ENCODE data around the gene RYR1.

DNA sequence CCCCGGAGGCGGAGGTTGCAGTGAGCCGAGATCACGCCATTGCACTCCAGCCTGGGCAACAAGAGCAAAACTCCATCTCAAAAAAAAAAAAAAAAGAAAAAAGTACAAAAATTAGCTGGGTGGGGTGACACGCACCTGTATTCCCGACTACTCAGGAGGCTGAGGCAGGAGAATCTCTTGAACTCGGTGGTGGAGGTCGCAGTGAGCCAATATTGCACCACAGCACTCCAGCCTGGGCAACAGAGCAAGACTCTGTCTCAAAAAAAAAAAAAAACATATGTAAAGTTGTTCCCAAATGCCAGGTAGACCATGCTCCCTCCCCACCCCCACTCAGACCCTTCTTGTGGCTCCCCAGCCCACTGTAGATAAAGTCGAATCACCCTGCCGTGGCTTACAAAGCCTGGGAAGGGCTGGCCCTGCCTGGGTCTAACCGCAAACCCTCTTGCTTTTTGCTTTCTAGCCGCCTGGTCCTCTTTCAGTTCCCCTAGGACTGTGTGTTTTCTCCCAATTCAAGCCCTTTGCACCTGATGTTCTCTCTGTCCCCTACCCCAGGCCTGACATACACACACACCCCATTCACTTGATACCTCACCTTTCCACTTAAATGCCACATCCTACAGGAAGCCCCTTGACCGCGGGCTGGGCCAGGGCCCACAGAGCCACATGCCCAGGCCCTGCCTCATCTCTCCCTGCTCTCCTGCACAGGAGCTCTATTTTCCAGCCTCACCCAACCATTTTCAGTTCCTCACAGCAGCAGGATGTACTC, 149.9 kb downstream of the RYR1 start:
- TF ChIP-seq ZFP36 (IDR thresholded peaks at IDR 0.05; ENCODE audit: borderline replicate concordance, low read depth, low read length, partially characterized antibody), result no peak
- TF ChIP-seq NR2F6 (IDR thresholded peaks at IDR 0.05), result no peak
- no peak for TF ChIP-seq NR2F6 (CRISPR knock-in tag; IDR thresholded peaks at IDR 0.05)
- TF ChIP-seq NFYB (CRISPR knock-in tag; IDR thresholded peaks at IDR 0.05), result no peak
- TF ChIP-seq, protein P1, sequence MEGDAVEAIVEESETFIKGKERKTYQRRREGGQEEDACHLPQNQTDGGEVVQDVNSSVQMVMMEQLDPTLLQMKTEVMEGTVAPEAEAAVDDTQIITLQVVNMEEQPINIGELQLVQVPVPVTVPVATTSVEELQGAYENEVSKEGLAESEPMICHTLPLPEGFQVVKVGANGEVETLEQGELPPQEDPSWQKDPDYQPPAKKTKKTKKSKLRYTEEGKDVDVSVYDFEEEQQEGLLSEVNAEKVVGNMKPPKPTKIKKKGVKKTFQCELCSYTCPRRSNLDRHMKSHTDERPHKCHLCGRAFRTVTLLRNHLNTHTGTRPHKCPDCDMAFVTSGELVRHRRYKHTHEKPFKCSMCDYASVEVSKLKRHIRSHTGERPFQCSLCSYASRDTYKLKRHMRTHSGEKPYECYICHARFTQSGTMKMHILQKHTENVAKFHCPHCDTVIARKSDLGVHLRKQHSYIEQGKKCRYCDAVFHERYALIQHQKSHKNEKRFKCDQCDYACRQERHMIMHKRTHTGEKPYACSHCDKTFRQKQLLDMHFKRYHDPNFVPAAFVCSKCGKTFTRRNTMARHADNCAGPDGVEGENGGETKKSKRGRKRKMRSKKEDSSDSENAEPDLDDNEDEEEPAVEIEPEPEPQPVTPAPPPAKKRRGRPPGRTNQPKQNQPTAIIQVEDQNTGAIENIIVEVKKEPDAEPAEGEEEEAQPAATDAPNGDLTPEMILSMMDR (CRISPR knock-in tag; IDR thresholded peaks at IDR 0.05), result no peak
- no peak for TF ChIP-seq TCF7L2 (IDR thresholded peaks at IDR 0.05; ENCODE audit: low read depth, low read length)
- no peak for TF ChIP-seq RBM39 (IDR thresholded peaks at IDR 0.05; ENCODE audit: low read depth, low read length, poor library complexity, severe bottlenecking)
- TF ChIP-seq, protein P2, sequence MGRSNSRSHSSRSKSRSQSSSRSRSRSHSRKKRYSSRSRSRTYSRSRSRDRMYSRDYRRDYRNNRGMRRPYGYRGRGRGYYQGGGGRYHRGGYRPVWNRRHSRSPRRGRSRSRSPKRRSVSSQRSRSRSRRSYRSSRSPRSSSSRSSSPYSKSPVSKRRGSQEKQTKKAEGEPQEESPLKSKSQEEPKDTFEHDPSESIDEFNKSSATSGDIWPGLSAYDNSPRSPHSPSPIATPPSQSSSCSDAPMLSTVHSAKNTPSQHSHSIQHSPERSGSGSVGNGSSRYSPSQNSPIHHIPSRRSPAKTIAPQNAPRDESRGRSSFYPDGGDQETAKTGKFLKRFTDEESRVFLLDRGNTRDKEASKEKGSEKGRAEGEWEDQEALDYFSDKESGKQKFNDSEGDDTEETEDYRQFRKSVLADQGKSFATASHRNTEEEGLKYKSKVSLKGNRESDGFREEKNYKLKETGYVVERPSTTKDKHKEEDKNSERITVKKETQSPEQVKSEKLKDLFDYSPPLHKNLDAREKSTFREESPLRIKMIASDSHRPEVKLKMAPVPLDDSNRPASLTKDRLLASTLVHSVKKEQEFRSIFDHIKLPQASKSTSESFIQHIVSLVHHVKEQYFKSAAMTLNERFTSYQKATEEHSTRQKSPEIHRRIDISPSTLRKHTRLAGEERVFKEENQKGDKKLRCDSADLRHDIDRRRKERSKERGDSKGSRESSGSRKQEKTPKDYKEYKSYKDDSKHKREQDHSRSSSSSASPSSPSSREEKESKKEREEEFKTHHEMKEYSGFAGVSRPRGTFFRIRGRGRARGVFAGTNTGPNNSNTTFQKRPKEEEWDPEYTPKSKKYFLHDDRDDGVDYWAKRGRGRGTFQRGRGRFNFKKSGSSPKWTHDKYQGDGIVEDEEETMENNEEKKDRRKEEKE (IDR thresholded peaks at IDR 0.05), result no peak
- TF ChIP-seq, protein P3, sequence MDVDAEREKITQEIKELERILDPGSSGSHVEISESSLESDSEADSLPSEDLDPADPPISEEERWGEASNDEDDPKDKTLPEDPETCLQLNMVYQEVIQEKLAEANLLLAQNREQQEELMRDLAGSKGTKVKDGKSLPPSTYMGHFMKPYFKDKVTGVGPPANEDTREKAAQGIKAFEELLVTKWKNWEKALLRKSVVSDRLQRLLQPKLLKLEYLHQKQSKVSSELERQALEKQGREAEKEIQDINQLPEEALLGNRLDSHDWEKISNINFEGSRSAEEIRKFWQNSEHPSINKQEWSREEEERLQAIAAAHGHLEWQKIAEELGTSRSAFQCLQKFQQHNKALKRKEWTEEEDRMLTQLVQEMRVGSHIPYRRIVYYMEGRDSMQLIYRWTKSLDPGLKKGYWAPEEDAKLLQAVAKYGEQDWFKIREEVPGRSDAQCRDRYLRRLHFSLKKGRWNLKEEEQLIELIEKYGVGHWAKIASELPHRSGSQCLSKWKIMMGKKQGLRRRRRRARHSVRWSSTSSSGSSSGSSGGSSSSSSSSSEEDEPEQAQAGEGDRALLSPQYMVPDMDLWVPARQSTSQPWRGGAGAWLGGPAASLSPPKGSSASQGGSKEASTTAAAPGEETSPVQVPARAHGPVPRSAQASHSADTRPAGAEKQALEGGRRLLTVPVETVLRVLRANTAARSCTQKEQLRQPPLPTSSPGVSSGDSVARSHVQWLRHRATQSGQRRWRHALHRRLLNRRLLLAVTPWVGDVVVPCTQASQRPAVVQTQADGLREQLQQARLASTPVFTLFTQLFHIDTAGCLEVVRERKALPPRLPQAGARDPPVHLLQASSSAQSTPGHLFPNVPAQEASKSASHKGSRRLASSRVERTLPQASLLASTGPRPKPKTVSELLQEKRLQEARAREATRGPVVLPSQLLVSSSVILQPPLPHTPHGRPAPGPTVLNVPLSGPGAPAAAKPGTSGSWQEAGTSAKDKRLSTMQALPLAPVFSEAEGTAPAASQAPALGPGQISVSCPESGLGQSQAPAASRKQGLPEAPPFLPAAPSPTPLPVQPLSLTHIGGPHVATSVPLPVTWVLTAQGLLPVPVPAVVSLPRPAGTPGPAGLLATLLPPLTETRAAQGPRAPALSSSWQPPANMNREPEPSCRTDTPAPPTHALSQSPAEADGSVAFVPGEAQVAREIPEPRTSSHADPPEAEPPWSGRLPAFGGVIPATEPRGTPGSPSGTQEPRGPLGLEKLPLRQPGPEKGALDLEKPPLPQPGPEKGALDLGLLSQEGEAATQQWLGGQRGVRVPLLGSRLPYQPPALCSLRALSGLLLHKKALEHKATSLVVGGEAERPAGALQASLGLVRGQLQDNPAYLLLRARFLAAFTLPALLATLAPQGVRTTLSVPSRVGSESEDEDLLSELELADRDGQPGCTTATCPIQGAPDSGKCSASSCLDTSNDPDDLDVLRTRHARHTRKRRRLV (CRISPR knock-in tag; IDR thresholded peaks at IDR 0.05), result no peak
- no peak for TF ChIP-seq ZNF256 (CRISPR knock-in tag; conservative IDR thresholded peaks at IDR 0.05)
- no peak for TF ChIP-seq NFE2L2 (IDR thresholded peaks at IDR 0.05; ENCODE audit: low read length)
- TF ChIP-seq RAD21 (CRISPR knock-in tag; IDR thresholded peaks at IDR 0.05), result no peak
- TF ChIP-seq, protein P4, sequence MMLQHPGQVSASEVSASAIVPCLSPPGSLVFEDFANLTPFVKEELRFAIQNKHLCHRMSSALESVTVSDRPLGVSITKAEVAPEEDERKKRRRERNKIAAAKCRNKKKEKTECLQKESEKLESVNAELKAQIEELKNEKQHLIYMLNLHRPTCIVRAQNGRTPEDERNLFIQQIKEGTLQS (CRISPR knock-in tag; IDR thresholded peaks at IDR 0.05), result no peak
